Stimulated activated CD8-positive, alpha-beta memory T cell treated with anti-CD3 and anti-CD28 coated beads, Interleukin-7, amount 100 ng/mL, for 48 hours (primary cell): Measurements from ENCODE around the gene DIP2B.
"Not testable (repeated sequence)": the region's sequence is repeated elsewhere in the genome, so short reads cannot be mapped to it uniquely, and the experiment has no call there.

ENCODE experiments used
- DNase-seq, 2 donors: peaks; one replicate each; pipeline ENCODE4 v3.0.0-alpha.2; 2020; ENCODE audit warnings: low read depth in 1 of 2; ENCODE audit errors: extremely low read depth in 1 of 2

Gene DIP2B

GRCh38 chr12:50546441-50547318, 41.9 kb downstream of the DIP2B start:
- no peak for DNase-seq

GRCh38 chr12:50547742-50548141, 43.0 kb downstream of the DIP2B start:
- DNase-seq: no peak

DNA sequence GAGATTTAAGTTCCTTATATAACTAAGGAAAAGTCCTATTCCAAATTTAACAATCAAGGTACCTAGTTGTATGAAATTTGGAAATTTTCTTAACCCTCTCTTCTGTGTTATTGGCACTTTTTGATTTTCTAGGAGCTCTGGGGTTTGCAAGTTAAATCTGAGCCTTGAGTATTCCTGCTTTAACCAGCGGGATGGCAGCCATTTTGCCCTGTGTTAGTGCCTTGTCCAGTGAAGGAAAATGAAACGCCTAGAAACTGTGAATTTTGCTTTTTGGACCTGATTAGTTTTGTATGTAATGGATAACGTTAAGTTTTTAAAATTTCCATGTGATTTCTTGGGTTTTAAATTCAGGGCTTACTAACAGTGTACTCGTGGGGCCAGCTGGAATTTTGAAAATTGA, 45.1 kb downstream of the DIP2B start:
- DNase-seq: no peak

DNA sequence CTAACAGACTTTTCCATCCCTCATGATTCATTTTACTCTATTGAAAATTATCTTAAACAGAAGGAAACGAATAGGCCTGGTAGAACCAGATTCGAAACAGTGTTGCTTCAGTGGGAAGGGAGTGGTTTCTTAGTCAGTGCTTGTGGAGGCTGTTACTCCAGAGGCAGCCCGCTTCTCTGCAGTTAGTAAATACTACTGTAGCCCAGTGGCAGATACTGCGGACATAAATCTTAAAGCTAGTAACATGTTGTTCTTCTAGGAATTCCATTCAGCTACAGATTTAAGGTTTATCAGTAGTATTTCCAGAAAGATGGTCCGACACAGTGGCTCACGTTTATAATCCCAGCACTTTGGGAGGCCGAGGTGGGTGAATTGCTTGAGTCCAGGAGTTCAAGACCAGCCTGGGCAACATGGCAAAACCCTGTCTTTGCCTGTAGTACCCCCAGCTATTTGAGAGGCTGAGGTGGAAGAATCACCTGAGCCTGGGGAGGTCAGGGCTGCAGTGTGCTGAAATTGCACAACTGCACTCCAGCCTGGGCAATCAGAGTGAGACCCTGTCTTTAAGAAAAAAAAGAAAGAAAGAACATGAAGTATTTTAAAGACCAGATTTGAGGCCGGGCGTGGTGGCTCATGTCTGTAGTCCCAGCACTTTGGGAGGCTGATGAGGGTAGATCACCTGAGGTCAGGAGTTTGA, 45.9 kb downstream of the DIP2B start:
- DNase-seq: no peak

DNA sequence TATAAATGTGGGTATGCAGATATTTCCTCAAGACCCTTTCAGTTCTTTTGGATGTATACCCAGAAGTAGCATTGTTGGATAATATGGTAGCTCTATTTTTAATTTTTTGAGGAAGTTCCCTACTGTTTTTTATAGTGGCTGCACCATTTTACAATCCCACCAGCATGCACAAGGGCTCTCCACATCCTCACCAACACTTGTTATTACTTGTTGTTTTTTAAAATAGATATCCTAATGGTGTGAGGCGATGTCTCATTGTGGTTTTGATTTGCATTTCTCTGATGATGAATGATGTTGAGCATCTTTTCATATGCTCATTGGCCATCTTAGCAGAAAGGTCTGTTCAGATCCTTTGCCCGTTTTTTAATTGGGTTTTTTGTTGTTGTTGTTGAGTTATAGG, 47.1 kb downstream of the DIP2B start:
- DNase-seq: no peak

- DNase-seq: no peak
Measured at GRCh38 chr12:50554651-50555050, 49.9 kb downstream of the DIP2B start.

DNA sequence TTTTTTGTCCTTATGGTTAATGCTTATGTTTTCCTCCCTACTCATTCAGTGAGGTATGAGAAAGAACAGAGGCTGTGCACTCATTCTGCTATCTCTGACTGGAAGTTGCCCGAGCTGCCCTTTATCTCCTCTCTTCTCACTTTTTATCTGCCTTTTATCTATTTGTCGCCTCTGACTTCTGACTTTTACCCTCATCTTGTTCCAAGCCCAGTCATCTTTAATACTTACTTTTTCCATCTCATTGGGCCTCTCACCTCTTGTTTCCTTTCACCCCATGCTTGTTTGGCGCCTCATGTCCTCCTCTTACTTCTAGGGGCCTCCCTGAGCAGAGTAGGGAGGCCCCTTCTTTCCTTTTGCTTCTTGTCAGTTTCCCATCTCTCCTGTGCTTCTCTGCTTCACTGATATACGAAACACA, 50.7 kb downstream of the DIP2B start:
- DNase-seq: peak in 1 of 2 donors; percentile 25

- no peak for DNase-seq
Measured at GRCh38 chr12:50556273-50556672, 51.5 kb downstream of the DIP2B start.

- not testable (repeated sequence) for DNase-seq
Measured at GRCh38 chr12:50556796-50557195, 52.0 kb downstream of the DIP2B start.

- DNase-seq: no peak
Measured at GRCh38 chr12:50557421-50557820, 52.6 kb downstream of the DIP2B start.

GRCh38 chr12:50558970-50559369, 54.2 kb downstream of the DIP2B start:
- DNase-seq: no peak

- DNase-seq: no peak
Measured at GRCh38 chr12:50562520-50563433, 58.0 kb downstream of the DIP2B start.

GRCh38 chr12:50563434-50563787, 58.6 kb downstream of the DIP2B start:
- DNase-seq: no peak

- DNase-seq: no peak
Measured at GRCh38 chr12:50564237-50564947, 59.6 kb downstream of the DIP2B start.

- no peak for DNase-seq
Measured at GRCh38 chr12:50564948-50565297, 60.1 kb downstream of the DIP2B start.

- no peak for DNase-seq
Measured at GRCh38 chr12:50566066-50566465, 61.3 kb downstream of the DIP2B start.

DNA sequence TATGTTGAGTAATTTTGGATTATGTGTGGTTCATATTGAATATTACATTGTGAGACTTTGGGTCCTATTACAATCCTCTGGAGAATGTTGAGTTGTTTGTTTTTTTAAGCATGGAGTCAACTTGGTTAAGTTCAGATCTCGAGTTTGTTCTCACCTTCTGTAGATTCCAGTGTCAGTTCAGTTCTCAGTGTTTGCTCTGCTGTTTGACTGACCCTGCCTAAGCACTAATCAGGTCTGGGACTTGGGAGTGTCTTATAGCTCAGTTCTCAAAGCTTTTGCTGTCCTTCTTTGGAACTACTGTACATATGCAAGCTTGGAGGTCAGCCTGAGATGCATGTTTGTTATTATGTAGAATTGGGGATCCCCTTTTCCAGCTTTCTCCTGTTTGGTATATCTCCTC, 63.1 kb downstream of the DIP2B start:
- DNase-seq: no peak

DNA sequence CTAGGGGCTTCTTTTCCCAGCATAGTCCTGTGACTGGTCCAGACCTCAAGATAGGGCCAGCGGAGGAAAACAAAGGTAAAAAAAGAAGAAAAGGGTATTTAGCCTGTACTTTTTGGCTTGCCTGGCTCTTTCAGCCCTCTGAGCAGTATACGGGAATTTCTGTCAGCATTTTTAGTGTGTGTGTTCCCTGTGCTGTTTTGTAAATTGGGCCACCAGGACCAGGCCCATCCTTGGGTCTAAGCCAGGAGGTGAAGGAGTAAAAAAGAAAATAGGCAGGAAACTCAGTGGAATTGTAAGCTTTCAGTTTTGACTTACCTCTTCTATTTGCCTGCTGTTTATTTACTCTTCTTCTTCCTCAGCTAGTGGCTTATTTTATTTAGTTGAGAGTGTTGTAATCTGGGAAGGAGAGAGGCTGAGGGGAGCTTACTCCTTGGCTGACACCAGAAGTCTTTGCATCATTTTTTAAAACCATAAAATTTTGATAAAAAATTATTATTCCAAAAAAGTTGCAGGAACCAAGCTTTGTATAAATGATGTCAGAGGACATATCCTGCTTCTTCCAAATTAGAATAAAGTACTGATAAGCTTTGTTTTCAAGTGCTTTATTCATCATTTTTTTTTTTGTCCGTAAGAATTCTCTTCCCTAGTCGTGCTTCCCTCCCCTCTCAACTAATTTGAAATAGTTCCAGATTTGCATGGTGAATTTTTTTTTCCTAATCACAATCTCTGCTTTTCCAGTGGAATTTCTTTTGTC, 63.7 kb downstream of the DIP2B start:
- no peak for DNase-seq

GRCh38 chr12:50569321-50569720, 64.5 kb downstream of the DIP2B start:
- DNase-seq: no peak

DNA sequence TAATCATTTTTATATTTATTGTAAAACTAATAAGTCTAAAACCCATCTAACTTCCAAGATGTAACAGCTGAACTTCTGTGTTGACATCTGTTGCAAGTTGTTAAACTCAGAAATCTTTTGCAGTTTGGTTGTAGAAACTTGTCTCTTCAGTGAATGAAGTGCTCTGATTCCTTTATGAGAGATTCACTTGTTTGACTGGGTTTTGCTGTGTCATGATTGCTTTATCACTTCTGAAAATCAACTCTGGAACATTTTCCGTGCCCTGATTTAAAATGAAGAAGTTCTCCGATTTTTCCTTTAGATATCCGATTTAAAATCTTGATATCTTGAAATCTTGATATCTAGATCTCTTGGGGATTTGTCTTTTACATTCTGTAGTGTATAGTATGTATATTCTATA, 65.1 kb downstream of the DIP2B start:
- no peak for DNase-seq
